Measurements from ENCODE around the gene KCND1. TPM values are rescaled to one million over a fixed set of nuclear protein-coding genes. Genes with fewer than 3 reads are reported as not detected.

Gene KCND1
- total RNA-seq, 2 donors from 2014 or later, result 1.3 to 1.5 TPM

DNA sequence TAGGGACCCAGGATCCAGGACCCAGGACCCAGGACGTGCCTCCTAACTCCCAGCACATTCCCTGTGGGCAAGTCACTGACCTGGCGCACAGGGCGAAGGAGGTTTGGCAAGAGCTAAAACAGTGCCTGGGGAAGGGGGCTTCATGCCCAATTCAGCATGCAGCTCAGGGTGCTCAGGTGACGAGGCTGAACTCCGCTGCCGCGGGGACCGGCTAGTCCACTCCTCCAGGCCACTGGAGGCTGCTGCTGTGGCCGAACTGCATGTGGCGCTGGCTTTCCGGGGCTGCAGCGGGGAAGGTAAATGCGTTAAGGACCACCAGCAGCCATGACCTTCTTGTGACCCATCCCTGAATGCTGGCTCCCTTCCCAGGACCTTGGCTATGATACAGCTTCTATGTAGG is 47.9 kb downstream of the KCND1 start:
- TF ChIP-seq, protein P1, sequence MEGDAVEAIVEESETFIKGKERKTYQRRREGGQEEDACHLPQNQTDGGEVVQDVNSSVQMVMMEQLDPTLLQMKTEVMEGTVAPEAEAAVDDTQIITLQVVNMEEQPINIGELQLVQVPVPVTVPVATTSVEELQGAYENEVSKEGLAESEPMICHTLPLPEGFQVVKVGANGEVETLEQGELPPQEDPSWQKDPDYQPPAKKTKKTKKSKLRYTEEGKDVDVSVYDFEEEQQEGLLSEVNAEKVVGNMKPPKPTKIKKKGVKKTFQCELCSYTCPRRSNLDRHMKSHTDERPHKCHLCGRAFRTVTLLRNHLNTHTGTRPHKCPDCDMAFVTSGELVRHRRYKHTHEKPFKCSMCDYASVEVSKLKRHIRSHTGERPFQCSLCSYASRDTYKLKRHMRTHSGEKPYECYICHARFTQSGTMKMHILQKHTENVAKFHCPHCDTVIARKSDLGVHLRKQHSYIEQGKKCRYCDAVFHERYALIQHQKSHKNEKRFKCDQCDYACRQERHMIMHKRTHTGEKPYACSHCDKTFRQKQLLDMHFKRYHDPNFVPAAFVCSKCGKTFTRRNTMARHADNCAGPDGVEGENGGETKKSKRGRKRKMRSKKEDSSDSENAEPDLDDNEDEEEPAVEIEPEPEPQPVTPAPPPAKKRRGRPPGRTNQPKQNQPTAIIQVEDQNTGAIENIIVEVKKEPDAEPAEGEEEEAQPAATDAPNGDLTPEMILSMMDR (IDR thresholded peaks at IDR 0.05), result no peak

DNA sequence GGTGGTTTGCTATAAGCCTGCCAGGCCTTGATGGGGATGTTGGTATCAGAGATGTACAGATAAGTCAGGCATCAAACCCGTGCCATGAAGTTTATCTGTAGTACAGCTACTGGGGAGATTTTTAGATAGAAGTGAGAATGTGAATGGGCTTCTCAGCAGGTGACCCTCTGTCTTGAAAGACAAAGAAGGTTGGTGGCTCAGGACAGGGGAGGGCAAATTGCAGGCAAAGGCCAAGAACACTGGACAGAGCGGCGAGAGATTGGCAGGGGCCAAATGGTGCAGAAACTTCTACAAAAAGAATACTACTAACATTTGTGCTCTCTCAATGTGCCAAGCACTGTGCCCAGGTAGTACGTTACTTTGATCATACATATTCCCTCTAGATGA is 50.9 kb downstream of the KCND1 start:
- H3K4me3 ChIP-seq, result no peak overlapping the region
- TF ChIP-seq, protein P1 (IDR thresholded peaks at IDR 0.05), result no peak
- no peaks in the 10 kb centered on the region for H3K9me3 ChIP-seq
- peaks cover 0 to 24% of the 10 kb centered on the region in 2 donors for H3K4me1 ChIP-seq
- H3K27me3 ChIP-seq, result no peaks in the 10 kb centered on the region
- DNase-seq (ENCODE audit: low spot score), result no peak
- H3K36me3 ChIP-seq, result peaks cover 28% of the 10 kb centered on the region
- H3K27ac ChIP-seq, result no peak overlapping the region

More for the DNA sequence above, 47.9 kb downstream of the KCND1 start:
- Histone ChIP-seq H3K4me1 (peaks cover 0 to 9% of the 10 kb centered on the region in 2 donors), H3K27me3 (no peaks in the 10 kb centered on the region), H3K9me3 (no peaks in the 10 kb centered on the region), H3K4me3 (no peak overlapping the region), H3K36me3 (peaks cover 28% of the 10 kb centered on the region), H3K27ac (no peak overlapping the region)
- no peak for DNase-seq (ENCODE audit: low spot score)

DNA sequence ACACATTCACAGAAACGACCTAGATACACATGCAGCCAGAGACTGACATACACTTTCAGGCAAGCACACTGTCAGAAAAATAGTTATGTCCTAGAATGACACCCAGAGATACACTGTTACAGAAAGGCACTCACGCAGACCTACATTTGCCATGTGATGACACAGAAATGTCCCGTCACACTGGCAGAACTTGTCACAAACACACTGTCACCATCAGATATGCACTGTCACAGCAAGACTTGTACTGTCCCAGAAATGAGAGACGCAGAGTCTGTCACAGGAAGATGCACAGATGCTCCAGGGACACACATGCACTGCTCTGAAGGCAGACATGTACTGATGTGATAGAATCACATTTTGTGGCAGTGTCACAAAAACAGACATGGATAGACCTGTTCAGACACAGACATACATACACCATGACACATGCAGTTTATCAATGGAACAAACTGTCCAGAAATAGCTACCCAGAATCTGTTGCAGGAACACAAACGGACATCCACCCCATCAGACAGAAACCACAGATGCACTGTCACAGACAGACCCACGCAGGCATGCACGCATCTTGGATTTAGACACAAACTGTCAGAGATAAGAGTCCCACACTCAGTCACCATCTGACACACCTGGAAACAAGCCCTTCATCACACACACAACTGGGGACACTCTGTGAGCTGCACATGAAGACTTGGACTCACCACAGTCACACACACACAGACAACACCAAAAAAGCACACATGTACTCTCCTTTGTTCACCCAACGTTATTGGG is 51.5 kb downstream of the KCND1 start:
- Histone ChIP-seq H3K4me3 (peak overlapping the region in 1 of 2 donors; percentile 53), H3K4me1 (peaks cover 0 to 24% of the 10 kb centered on the region in 2 donors), H3K9me3 (no peaks in the 10 kb centered on the region), H3K27ac (peak overlapping the region; percentile 70 to 87), H3K27me3 (no peaks in the 10 kb centered on the region), H3K36me3 (peaks cover 22% of the 10 kb centered on the region)
- no peak for DNase-seq (ENCODE audit: low spot score)
- TF ChIP-seq, protein P1 (IDR thresholded peaks at IDR 0.05), result no peak

DNA sequence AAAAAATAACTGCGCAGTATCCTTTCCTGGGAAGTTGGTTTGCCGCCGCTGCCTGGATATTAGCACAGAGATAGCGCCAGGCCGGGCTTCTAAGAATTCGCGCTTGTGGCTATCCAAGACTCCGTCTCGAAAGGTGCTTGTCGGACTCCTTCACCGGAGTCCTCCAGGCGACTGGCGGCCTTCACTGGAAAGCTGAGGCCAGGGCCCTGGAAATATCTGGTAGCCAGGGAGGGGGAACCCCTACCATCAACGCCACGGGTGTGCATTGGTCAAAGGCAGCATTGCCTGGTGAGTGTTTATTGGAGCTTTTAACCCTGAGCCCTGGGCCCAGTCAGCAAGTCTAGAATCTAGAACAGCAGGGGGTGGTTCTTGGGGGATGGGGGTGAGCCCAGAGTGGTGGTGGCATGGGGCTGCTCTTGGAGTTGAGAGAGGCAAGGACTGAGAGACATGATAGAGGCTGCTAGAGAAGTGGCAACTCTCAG is 52.2 kb downstream of the KCND1 start:
- Histone ChIP-seq H3K4me3 (peak overlapping the region; percentile 26 to 53), H3K27ac (peak overlapping the region; percentile 70 to 87), H3K36me3 (peaks cover 22% of the 10 kb centered on the region), H3K9me3 (no peaks in the 10 kb centered on the region), H3K27me3 (no peaks in the 10 kb centered on the region), H3K4me1 (peaks cover 0 to 24% of the 10 kb centered on the region in 2 donors)
- DNase-seq (ENCODE audit: low spot score), result no peak
- TF ChIP-seq, protein P1 (IDR thresholded peaks at IDR 0.05), result no peak

DNA sequence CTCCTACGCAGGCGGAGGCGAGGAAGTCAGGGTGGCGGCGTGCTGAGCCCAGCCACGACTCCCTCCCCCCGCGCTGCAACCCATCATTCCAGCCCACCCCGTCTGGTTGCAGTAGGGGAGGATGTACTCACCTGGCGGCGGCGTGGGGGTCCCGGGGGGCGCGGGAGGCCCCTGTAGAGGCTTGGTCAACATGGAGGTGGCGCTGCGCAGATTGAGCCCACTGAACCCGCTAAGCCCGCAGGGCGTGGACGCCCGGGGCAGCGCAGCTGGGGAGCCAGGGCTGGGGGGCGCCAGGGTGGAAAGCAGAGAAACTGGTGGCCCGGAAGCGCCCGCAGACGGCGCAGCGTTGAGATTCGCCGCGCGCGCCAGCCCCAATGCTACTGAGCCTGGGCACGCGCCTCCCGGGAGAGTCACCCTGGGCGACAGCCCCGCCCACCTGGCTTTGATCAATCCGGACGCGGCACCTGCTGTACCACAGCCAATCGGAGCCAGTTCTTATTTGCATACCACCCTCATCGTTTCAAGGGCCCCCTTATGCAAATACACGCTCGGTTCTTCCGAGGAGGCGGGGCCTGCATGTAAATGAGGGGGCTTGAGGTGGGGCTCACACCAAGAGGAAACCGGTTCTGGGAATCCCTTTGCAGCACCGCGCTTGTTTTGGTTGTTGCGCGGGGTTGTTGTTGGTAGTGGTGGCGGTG is 52.9 kb downstream of the KCND1 start, which contains the start of gene PIM2:
TSS of gene PIM2 (minus strand) at position 382 of the 698 bp plus-strand sequence. CDS start at position 192, 190 bp downstream.
- H3K4me3 ChIP-seq, result peak within 1 kb of the TSS; percentile 53 to 61
- H3K27me3 ChIP-seq, result no peaks in the 10 kb centered on the region
- TF ChIP-seq, protein P1 (IDR thresholded peaks at IDR 0.05), result no peak

More for the DNA sequence above, 52.9 kb downstream of the KCND1 start, which contains the start of gene PIM2:
- Histone ChIP-seq H3K27ac (peak within 1 kb of the TSS; percentile 70 to 87), H3K4me1 (peaks cover 0 to 24% of the 10 kb centered on the region in 2 donors), H3K9me3 (no peaks in the 10 kb centered on the region), H3K36me3 (peaks cover 16% of the 10 kb centered on the region)
- DNase-seq (ENCODE audit: low spot score), result peak; percentile 92

Measured in right atrium auricular region (tissue), 2 donors.